Measurements from ENCODE around the gene DRAP1.

- TF ChIP-seq CTCF (IDR thresholded peaks at IDR 0.05) (no peak), POLR2A (IDR thresholded peaks at IDR 0.05) (no peak)
Measured at GRCh38 chr11:65912845-65913244, 6.4 kb upstream of the DRAP1 start.
